Neural cell (in vitro differentiated cells): ENCODE data around the gene PYGO1. TPM values are rescaled to one million over a fixed set of nuclear protein-coding genes. Genes with fewer than 3 reads are reported as not detected.

Source experiments
- H2AFZ ChIP-seq: fragments of 200-600, 300-800 bp; sonication (generic), shearing (Covaris generic); 2 replicates; pipeline ENCODE4 v1.6.0; 2014; ENCODE audit warnings: low read depth, mild to moderate bottlenecking, antibody characterized with exemption, low read length, moderate library complexity
- H3F3A ChIP-seq: fragments of 200-600 bp; shearing (Covaris generic); 2 replicates; pipeline ENCODE4 v1.6.1; 2016; ENCODE audit warnings: mild to moderate bottlenecking, moderate library complexity, mixed read lengths, antibody characterized with exemption, low read length; ENCODE audit not compliant: insufficient read depth, poor library complexity, severe bottlenecking
- H3K27ac ChIP-seq: fragments of 200-600, 300-800 bp; sonication (generic), shearing (Covaris generic); 2 replicates; pipeline ENCODE4 v1.5.1; 2014; ENCODE audit warnings: mild to moderate bottlenecking, low read length, moderate library complexity
- H3K27me3 ChIP-seq: fragments of 300-800, 200-600 bp; sonication (generic), shearing (Covaris generic); 2 replicates; pipeline ENCODE4 v1.6.0; 2014; ENCODE audit warnings: mild to moderate bottlenecking, low read depth, low read length, moderate library complexity; ENCODE audit not compliant: insufficient read depth
- H3K36me3 ChIP-seq: fragments of 300-800, 200-600 bp; sonication (generic), shearing (Covaris generic); 2 replicates; pipeline ENCODE4 v1.5.1; 2014; ENCODE audit warnings: mild to moderate bottlenecking, antibody characterized with exemption, low read length, moderate library complexity; ENCODE audit not compliant: insufficient read depth
- H3K4me2 ChIP-seq: fragments of 300-800, 200-600 bp; sonication (generic), shearing (Covaris generic); 2 replicates; pipeline ENCODE4 v1.6.0; 2014; ENCODE audit warnings: mild to moderate bottlenecking, low read length
- H3K4me3 ChIP-seq: fragments of 300-800, 200-600 bp; sonication (generic), shearing (Covaris generic); 2 replicates; pipeline ENCODE4 v1.5.1; 2014; ENCODE audit warnings: mild to moderate bottlenecking, low read length, moderate library complexity
- H3K79me2 ChIP-seq: fragments of 200-600 bp; shearing (Covaris generic); replicated peaks from 2 replicates; pipeline ENCODE4 v1.6.0; 2014; ENCODE audit warnings: mild to moderate bottlenecking, low read length, moderate library complexity; ENCODE audit not compliant: insufficient read depth
- H3K9ac ChIP-seq: fragments of 300-800, 200-600 bp; sonication (generic), shearing (Covaris generic); 2 replicates; pipeline ENCODE4 v1.6.1; 2016; ENCODE audit warnings: mild to moderate bottlenecking, low read length, mixed read lengths
- H3K9me2 ChIP-seq: fragments of 200-600 bp; shearing (Covaris generic); 2 replicates; pipeline ENCODE4 v1.6.1; 2016; ENCODE audit warnings: mild to moderate bottlenecking, low read length, mixed read lengths; ENCODE audit not compliant: insufficient read depth
- H3K9me3 ChIP-seq: fragments of 200-600, 300-800 bp; sonication (generic), shearing (Covaris generic); 2 replicates; pipeline ENCODE4 v1.6.1; 2016; ENCODE audit warnings: mild to moderate bottlenecking, mixed run types, low read length, moderate library complexity, mixed read lengths
- H4K20me1 ChIP-seq: fragments of 200-600 bp; shearing (Covaris generic); 2 replicates; pipeline ENCODE4 v1.6.1; 2016; ENCODE audit warnings: mild to moderate bottlenecking, mixed run types; ENCODE audit not compliant: insufficient read depth
- EP300 ChIP-seq: fragments of 450-650 bp; conservative IDR thresholded peaks from 2 replicates; pipeline ENCODE4 v1.6.1; 2014; ENCODE audit warnings: antibody characterized with exemption, mild to moderate bottlenecking, moderate library complexity; ENCODE audit not compliant: poor library complexity, severe bottlenecking
- EZH2 ChIP-seq: fragments of 200-600, 300-800 bp; shearing (Covaris generic), sonication (generic); IDR thresholded peaks from 2 replicates; pipeline ENCODE4 v1.6.1; 2014; ENCODE audit warnings: antibody characterized with exemption, low read length, borderline replicate concordance, mild to moderate bottlenecking; ENCODE audit not compliant: insufficient read depth, poor library complexity, severe bottlenecking
- MXI1 ChIP-seq: fragments of 450-650 bp; conservative IDR thresholded peaks from 2 replicates; pipeline ENCODE4 v1.6.1; 2014; ENCODE audit warnings: antibody characterized with exemption, mild to moderate bottlenecking; ENCODE audit not compliant: poor library complexity, severe bottlenecking
- POLR2AphosphoS5 ChIP-seq: IDR thresholded peaks from 2 replicates; pipeline ENCODE4 v1.6.1; 2012
- RAD21 ChIP-seq: fragments of 450-650 bp; conservative IDR thresholded peaks from 2 replicates; pipeline ENCODE4 v1.6.1; 2014; ENCODE audit warnings: antibody characterized with exemption, mild to moderate bottlenecking, moderate library complexity
- SMC3 ChIP-seq: fragments of 450-650 bp; conservative IDR thresholded peaks from 2 replicates; pipeline ENCODE4 v1.6.1; 2014; ENCODE audit warnings: antibody characterized with exemption, mild to moderate bottlenecking, moderate library complexity; ENCODE audit not compliant: poor library complexity
- TAF1 ChIP-seq: IDR thresholded peaks from 2 replicates; pipeline ENCODE4 v1.6.1; 2012; ENCODE audit warnings: low read depth
- polyA plus RNA-seq: library from polyadenylated mRNA; depleted of rRNA; stranded (reverse); fragments of >200 nt; gene quantifications from 2 replicates; pipeline ENCODE4 v1.2.3, GENCODE V29; 2014
- TF ChIP-seq, protein P1 (sequence below): IDR thresholded peaks from 2 replicates; pipeline ENCODE4 v1.6.1; 2012; ENCODE audit warnings: borderline replicate concordance
- TF ChIP-seq, protein P2 (sequence below): fragments of 450-650 bp; IDR thresholded peaks from 2 replicates; pipeline ENCODE4 v1.5.1; 2014; ENCODE audit warnings: antibody characterized with exemption, mild to moderate bottlenecking, moderate library complexity; ENCODE audit not compliant: poor library complexity, severe bottlenecking

PYGO1 gene
- polyA plus RNA-seq, 1 donor from 2014 or later: 27.6 TPM

DNA sequence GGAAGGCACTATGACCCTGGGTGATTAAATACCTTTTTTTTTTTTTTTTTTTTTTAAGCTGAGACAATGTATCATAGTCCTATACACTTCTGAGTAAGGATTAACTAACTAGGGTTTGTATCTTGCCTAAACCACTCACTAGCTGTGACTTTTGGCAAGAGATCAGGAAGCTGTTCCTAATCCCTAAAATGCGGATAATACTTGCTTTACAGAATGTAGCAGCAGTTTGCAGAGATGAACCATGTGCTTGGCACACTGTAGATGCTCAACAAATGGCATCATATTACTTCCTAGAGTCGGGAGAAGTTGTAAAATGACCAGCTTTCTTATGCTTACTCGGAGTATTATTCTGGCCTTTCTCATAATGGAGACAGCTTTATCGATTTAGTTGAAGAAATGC, 25.6 kb upstream of the PYGO1 start:
- H3K9me2 ChIP-seq: no peaks in the 10 kb centered on the region
- H3K9ac ChIP-seq: no peak overlapping the region
- H3K4me2 ChIP-seq: no peak overlapping the region
- H3K4me3 ChIP-seq: no peak overlapping the region
- no peaks in the 10 kb centered on the region for H3K27me3 ChIP-seq
- no peaks in the 10 kb centered on the region for H3K9me3 ChIP-seq
- H3K27ac ChIP-seq: no peak overlapping the region
- no peaks in the 10 kb centered on the region for H3F3A ChIP-seq
- H4K20me1 ChIP-seq: no peaks in the 10 kb centered on the region
- TF ChIP-seq, protein P1, sequence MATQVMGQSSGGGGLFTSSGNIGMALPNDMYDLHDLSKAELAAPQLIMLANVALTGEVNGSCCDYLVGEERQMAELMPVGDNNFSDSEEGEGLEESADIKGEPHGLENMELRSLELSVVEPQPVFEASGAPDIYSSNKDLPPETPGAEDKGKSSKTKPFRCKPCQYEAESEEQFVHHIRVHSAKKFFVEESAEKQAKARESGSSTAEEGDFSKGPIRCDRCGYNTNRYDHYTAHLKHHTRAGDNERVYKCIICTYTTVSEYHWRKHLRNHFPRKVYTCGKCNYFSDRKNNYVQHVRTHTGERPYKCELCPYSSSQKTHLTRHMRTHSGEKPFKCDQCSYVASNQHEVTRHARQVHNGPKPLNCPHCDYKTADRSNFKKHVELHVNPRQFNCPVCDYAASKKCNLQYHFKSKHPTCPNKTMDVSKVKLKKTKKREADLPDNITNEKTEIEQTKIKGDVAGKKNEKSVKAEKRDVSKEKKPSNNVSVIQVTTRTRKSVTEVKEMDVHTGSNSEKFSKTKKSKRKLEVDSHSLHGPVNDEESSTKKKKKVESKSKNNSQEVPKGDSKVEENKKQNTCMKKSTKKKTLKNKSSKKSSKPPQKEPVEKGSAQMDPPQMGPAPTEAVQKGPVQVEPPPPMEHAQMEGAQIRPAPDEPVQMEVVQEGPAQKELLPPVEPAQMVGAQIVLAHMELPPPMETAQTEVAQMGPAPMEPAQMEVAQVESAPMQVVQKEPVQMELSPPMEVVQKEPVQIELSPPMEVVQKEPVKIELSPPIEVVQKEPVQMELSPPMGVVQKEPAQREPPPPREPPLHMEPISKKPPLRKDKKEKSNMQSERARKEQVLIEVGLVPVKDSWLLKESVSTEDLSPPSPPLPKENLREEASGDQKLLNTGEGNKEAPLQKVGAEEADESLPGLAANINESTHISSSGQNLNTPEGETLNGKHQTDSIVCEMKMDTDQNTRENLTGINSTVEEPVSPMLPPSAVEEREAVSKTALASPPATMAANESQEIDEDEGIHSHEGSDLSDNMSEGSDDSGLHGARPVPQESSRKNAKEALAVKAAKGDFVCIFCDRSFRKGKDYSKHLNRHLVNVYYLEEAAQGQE: no peak
- TF ChIP-seq EZH2 (no peak), RAD21 (no peak)
- TF ChIP-seq, protein P2, sequence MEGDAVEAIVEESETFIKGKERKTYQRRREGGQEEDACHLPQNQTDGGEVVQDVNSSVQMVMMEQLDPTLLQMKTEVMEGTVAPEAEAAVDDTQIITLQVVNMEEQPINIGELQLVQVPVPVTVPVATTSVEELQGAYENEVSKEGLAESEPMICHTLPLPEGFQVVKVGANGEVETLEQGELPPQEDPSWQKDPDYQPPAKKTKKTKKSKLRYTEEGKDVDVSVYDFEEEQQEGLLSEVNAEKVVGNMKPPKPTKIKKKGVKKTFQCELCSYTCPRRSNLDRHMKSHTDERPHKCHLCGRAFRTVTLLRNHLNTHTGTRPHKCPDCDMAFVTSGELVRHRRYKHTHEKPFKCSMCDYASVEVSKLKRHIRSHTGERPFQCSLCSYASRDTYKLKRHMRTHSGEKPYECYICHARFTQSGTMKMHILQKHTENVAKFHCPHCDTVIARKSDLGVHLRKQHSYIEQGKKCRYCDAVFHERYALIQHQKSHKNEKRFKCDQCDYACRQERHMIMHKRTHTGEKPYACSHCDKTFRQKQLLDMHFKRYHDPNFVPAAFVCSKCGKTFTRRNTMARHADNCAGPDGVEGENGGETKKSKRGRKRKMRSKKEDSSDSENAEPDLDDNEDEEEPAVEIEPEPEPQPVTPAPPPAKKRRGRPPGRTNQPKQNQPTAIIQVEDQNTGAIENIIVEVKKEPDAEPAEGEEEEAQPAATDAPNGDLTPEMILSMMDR: no peak
- H2AFZ ChIP-seq: no peak overlapping the region
- no peaks in the 10 kb centered on the region for H3K79me2 ChIP-seq
- H3K36me3 ChIP-seq: no peaks in the 10 kb centered on the region

DNA sequence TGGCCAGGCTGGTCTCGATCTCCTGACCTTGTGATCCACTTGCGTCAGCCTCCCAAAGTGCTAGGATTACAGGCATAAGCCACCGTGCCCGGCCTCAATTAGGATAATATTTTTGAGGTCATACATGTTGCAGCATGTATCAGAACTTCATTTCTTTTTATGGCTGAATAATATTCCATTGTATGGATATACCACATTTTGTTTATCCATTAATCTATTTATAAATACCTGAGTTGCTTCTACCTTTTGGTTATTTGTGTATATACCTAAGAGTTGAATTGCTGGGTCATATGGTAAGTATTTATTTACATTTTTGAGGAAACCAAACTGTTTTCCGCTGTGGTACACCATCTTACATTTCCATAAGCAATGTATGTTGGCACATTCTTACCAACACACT, 18.1 kb upstream of the PYGO1 start:
- TF ChIP-seq, protein P2: no peak
- no peak for TF ChIP-seq MXI1
- TF ChIP-seq EP300: no peak
- TF ChIP-seq, protein P1: no peak
- no peak for TF ChIP-seq RAD21
- no peak for TF ChIP-seq SMC3
- TF ChIP-seq POLR2AphosphoS5: no peak
- no peak for TF ChIP-seq TAF1
- TF ChIP-seq EZH2: no peak
- no peaks in the 10 kb centered on the region for H3K9me3 ChIP-seq
- H3K9me2 ChIP-seq: no peaks in the 10 kb centered on the region
- H3K27me3 ChIP-seq: no peaks in the 10 kb centered on the region
- H3K9ac ChIP-seq: no peak overlapping the region
- no peak overlapping the region for H3K4me2 ChIP-seq
- no peak overlapping the region for H3K27ac ChIP-seq
- H3K79me2 ChIP-seq: no peaks in the 10 kb centered on the region
- no peak overlapping the region for H2AFZ ChIP-seq
- no peaks in the 10 kb centered on the region for H3K36me3 ChIP-seq
- no peaks in the 10 kb centered on the region for H3F3A ChIP-seq
- H3K4me3 ChIP-seq: no peak overlapping the region
- no peaks in the 10 kb centered on the region for H4K20me1 ChIP-seq
